Kidney tubule cell (primary cell): ENCODE data around the gene POLR1E.

Experiments used
- DNase-seq: peaks from one replicate; pipeline ENCODE4 v3.0.0-alpha.2; 2018; ENCODE audit warnings: low spot score

Gene POLR1E

DNA sequence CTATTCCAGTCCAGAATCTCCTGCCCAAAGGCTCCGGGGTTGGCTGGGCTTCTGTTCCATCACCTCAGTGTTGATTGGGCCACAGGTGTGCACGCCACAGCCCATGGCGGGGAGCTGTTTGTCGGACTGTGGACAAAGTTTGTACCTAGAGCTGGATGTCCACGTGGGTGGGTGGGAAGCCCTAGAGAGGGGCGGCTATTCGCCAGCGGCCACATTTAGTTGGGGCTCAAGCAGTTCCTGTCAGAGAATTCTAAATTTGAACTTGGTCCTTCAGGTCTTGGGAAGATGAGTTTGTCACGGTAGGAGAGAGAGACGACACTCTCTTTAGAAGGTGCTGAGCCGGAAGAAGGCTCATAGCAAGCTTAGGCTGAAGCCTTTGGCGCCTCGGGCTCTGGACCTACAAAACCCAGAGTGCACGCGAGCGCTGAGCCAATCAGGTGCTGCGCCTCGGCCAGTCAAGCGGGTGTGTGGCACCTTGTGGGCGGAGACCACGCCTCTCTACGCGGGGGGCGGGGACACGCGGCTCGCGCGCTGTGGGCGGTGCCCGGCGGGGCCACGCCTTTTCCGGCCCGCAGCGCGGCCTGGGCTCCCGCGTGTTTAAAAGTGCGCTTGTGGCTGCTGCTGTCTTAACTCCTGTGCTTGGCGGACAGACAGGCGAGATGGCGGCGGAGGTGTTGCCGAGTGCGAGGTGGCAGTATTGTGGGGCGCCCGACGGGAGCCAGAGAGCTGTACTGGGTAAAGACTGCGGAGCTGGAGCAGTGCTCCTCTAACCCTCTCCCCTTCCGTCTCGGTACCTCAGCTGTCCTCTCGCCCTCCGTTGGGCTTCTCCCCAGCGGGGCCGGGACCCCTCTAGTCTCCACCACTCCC, at the start of gene POLR1E:
TSS of gene POLR1E (plus strand) at position 560 of the 867 bp plus-strand sequence. CDS start at position 660, 100 bp downstream.
- peak; percentile 96 for DNase-seq

- DNase-seq, result no peak
Observed at GRCh38 chr9:37436540-37436939, 49.2 kb upstream of the POLR1E start.

GRCh38 chr9:37437010-37437409, 48.7 kb upstream of the POLR1E start:
- DNase-seq, result no peak

GRCh38 chr9:37437621-37438020, 48.1 kb upstream of the POLR1E start:
- no peak for DNase-seq

GRCh38 chr9:37438359-37438758, 47.4 kb upstream of the POLR1E start:
- no peak for DNase-seq

DNA sequence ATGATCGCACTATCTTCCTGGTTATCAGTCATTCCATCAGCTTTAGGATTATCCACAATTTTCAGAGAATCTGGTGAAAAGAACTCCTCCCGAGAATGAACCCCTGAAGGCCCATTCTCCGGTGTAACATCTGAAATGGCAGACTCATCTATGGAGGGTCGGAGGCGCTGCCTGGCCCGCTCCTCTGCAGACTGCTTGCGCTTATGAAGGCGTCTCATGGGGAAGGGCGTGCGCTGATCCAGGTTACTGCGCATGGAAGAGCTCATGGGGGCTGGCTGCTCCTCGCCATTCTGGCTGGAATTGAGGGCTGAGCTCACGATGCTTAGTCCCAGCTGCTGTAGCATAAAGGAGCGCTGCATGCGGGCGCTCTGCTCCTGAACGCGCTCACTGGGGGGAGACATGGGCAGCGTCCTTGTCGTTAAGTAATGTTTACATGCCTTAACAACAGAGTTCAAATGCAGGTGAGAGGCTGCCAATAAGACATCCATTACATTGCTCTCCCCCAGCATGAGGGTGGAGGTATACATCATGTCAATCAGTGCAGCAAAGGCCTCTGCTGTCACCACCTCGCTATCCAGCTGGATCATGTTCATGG, 43.9 kb upstream of the POLR1E start:
- no peak for DNase-seq

GRCh38 chr9:37442556-37442955, 43.2 kb upstream of the POLR1E start:
- DNase-seq, result no peak

- DNase-seq, result no peak
Observed at GRCh38 chr9:37443566-37443965, 42.2 kb upstream of the POLR1E start.

GRCh38 chr9:37444890-37445289, 40.9 kb upstream of the POLR1E start:
- DNase-seq, result no peak

- DNase-seq, result no peak
Observed at GRCh38 chr9:37445832-37446231, 39.9 kb upstream of the POLR1E start.

GRCh38 chr9:37446401-37446800, 39.3 kb upstream of the POLR1E start:
- DNase-seq, result no peak

DNA sequence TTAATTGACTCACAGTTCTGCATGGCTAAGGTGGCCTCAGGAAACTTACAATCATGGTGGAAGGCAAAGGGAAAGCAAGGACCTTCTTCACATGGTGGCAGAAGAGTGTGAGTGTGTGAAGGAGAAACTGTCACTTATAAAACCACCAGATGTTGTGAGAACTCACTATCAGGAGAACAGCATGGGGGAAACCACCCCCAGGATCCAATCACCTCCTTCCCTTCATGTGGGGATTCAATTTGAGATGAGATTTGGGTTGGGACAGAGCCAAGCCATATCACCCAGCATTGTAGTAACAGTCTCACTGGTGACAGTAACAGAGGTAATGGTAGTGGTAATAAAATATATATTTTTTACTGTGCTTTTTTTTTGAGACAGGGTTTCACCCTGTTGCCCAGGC, 38.6 kb upstream of the POLR1E start:
- DNase-seq, result no peak

DNA sequence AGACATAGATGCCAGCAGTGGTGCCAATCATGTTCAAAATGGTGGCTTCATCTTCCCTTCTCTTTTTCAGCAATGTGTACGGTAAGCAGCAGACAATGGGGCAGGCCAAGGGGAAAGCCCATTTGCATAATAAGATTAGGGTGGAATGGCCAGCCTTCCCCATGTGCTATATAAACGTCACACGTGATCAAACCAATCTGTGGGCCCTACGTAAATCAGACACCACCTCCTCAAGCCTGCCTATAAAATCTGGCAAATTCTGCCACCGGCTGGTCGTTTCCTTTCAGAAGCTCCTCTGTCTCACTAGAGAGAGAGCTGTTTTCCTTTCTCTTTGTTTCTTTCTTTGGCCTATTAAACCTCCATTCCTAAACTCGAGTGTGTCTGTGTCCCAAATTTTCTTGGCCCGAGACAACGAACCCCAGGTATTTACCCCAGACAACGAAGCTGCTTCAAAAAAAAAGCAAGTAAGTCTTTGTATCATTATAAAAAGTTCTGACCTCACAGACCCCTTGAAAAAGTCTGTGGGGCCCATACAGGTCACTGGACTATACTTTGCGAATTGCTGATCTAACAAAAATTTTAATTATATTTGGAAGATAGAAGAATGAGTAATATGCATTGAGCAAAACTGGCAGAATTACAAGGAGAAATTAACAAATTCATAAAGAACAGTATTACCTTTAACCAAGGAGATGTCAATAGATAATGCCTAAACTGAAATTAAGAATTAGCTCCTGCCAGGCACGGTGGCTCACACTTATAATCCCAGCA, 35.7 kb upstream of the POLR1E start:
- DNase-seq, result no peak

- DNase-seq, result no peak
Observed at GRCh38 chr9:37451628-37452027, 34.1 kb upstream of the POLR1E start.

- no peak for DNase-seq
Observed at GRCh38 chr9:37452611-37453010, 33.1 kb upstream of the POLR1E start.

DNA sequence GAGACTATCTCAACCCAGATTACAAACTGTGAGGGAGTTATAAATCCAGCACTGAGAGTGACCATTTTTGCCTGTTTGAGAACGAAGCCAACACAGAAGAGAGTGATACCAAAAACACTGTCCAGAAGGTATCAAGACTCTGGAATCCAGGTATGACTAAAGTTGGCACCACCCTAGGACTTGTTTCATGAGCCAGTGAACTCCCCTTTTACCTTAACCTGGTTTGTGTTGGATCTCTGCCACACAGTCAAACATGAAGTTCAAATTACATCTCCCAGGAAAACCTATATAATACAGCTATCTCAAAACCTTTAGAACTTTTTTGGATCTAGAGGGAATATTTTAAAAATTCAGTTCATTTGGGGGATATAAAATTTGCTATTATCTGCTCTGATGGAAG, 31.9 kb upstream of the POLR1E start:
- DNase-seq, result peak; percentile 26

DNA sequence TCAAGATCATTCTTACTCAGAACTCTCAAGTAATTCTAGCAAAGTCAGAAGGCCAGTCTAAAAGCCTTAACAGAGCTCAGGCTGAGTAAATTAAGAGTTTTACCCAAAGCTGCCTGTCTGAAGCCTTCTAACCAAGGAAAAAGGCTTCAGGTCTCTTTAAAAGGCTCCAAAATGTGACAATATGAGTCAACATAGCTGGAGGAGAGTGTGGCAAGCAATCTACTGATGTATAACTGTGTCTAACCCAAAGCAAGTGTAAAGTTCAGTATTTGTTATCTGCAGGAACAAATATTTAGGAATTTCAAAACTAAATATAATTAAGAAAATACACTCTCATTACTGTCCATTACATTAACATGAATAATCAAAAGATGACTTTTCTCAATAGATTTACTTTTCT, 31.5 kb upstream of the POLR1E start:
- DNase-seq, result peak; percentile 17

- DNase-seq, result peak; percentile 40
Observed at GRCh38 chr9:37455884-37456647, 29.7 kb upstream of the POLR1E start.

DNA sequence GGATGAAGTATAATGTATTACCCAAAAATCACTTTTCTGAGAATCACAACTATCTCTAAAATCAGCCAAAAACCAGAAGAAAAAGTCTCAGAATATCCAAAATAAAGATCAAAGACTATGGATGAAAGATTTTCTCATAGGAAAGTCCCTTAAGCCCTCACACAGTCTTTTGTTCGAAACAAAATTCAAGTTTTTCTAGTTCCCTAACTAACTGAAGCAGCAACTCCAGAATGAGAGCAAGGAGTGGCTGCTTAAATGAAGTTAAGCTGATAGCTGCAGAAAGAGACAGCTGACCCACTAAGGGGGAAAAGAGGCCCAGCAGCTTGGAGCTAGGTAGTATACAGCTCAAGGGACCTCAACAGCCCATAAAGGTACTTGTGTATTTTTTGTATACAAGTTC, 28.9 kb upstream of the POLR1E start:
- DNase-seq, result no peak

- DNase-seq, result no peak
Observed at GRCh38 chr9:37464006-37464405, 21.7 kb upstream of the POLR1E start.

DNA sequence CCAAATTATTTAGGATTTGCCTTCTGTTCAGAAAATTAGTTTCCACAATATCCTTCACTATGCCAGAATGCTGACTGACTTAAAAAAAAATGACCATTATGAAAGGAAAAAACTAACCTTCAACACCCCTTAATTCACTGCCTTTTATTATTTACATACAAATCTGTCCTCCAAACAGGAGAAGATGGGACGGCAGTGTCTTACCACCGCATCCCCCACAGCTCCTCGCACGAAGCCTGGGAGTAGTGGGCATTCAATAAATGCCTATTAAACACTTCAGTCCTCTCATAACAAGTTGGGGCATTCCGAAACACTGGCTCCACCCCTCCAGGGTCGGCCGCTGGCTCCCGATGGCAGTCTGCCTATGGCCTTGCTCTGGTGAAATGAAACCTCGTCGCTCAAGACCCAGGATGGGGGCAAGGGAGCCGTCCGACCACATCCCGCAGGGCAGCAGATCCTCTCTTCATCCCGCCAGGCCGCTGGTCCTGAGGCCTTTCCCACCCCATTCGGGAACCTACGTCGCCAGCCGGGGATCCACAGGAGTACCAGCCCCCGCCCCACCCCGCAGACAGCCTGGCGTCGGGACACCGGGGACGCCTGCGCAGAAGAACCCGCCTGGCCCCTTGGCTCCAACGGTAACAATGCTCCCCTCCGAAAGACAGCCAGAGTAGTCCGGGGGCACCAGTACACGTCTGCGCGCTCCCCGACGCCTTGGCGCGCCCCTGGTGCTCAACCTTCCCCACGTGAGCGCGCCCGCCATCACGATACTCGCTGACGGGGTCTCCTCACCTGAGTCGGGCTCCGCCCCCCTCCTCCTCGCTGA, 21.1 kb upstream of the POLR1E start:
- no peak for DNase-seq
